GM21619 (cell line): ENCODE measurements around the gene SNX30.

Experiments used
- ATAC-seq: cut with Tn5 transposase; IDR thresholded peaks from one replicate; pipeline ENCODE4 v1.9.1; 2021; ENCODE audit not compliant: unreplicated experiment

The SNX30 gene

DNA sequence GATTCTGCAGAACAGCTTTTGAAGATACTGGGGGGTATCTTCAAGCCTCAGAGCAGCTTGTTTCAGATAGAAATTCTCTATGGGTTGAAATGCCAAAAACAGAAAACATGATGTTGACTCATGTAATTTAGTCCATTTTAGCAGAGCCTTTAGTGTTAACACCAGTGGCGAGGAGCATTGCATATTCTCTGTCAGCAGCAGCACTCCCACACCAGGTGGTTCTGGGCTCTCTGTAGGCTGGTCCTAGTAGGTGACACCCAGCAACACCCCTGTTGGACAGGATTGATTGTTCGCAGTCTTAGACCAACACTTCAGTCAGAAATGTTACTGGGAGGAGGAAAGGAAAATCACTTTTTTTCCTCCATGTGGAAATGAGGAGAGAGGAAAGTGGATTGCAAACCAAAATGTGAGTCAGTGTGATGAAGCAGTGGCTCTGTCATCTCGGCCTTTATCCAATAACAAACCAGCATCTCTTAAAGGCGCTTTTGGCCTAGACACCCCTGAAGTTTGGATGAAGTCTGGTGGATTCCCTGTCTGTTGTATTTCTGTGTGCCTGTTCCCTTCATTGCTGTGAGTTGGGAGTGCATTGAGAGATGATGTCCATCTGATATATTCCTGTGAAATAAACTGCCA lies 123.3 kb downstream of the SNX30 start:
- no peak for ATAC-seq

- ATAC-seq, result no peak
Observed at GRCh38 chr9:112878752-112879151, 128.2 kb downstream of the SNX30 start.

GRCh38 chr9:112880650-112881049 lies 130.1 kb downstream of the SNX30 start:
- no peak for ATAC-seq

GRCh38 chr9:112881331-112881730 lies 130.8 kb downstream of the SNX30 start:
- no peak for ATAC-seq

- no peak for ATAC-seq
Observed at GRCh38 chr9:112884101-112884500, 133.5 kb downstream of the SNX30 start.

GRCh38 chr9:112884721-112885120 lies 134.2 kb downstream of the SNX30 start:
- no peak for ATAC-seq

DNA sequence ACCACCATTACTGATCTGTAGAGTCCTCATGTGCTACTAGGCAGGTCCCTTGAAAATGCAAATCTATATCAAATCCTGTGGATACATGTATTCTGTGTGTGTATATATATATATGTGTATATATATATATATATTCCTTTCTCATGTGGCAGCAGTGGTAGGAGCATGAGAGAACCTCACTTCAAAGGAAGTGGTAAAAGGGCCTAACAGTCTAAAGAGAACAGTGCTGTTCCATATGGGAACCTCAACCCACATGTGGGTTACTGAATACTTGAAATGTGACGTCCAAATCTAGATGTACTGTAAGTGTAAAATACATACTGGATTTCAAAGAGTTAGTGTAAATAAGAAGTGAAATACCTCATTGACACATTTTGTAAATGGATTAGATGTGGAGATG lies 134.8 kb downstream of the SNX30 start:
- no peak for ATAC-seq

DNA sequence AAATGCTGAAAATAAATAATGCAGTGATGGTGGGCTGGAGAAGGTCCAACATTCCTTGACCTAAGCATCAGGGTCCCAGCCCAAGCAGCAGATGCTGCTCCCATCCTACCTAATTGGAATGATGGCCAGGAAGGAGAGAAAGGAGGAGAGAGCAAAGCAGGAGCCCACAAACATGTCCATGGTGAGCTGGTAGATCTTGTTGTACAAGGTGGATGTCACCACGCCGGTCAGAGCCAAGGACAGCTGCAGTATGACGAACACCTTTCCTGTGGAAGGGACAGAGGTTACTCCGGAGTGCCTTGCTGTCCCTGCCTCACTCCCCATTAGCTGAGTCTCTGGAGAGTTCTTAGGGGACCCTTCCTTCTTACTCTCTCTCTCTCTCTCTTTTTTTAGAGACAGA lies 135.8 kb downstream of the SNX30 start:
- no peak for ATAC-seq

GRCh38 chr9:112887381-112887780 lies 136.8 kb downstream of the SNX30 start:
- no peak for ATAC-seq

GRCh38 chr9:112890106-112891081 lies 139.8 kb downstream of the SNX30 start, which contains the start of gene SLC46A2:
Gene SLC46A2, minus strand, starts transcription at chr9:112890876. Its CDS starts 195 bp downstream, at chr9:112890681.
- ATAC-seq, result no peak

DNA sequence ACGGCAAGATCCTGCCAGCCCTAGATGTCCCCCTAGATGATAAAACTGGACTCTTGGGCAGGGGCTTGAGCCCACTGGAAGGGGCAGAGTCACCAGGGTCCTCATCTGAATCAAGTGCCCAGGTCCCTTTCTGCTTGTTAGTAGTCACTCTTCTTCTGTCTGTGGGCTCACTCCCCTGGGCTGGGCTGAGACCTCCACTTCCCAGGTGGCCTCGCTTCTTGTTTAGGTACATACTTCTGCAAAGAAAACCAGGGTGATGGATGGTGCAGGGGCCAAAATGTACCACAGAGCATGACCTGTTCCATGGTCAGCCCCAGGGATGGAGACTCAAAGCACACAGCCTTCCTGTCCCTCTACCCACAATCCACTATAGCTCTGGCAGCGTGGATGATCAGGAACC lies 141.0 kb downstream of the SNX30 start:
- ATAC-seq, result no peak

- no peak for ATAC-seq
Observed at GRCh38 chr9:112892981-112893380, 142.4 kb downstream of the SNX30 start.

DNA sequence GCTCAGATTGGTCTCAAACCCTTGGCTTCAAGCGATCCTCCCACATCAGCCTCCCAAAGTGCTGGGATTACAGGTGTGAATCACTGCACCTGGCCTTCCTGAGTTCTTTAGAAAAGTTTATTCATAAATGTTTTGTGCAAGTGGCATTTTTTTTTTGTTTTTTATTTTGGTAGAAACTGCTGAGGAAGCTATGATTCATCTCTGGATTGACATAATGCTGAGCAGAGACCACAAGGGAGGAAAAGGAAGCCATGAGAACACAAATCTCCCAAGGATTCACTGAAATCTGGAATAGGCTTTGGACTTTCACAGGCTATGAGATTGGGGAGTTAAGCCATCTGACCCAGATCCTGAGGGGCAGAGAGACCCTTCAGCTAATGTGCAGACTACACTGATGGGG lies 143.5 kb downstream of the SNX30 start:
- no peak for ATAC-seq

GRCh38 chr9:112894699-112895098 lies 144.1 kb downstream of the SNX30 start:
- ATAC-seq, result no peak

DNA sequence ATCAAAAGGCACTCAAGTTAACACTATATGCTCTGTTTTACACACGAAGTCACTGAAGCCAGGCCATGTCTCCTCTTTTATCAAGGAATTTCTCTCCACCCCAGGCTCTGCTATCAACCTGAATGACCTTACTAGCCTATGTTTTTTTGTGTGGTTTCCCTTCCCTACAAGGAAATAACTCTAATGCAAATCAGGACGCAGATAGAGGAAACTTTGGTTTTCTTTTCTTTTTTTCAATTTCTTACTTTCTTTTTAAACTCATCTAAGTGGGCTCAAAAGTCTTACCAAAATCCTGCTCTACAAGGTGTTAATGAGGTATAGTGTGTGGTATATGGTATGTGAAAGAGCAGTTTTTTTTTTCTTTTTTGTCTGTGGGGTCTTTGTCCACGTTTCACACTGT lies 145.6 kb downstream of the SNX30 start:
- ATAC-seq, result no peak

- ATAC-seq, result no peak
Observed at GRCh38 chr9:112898872-112899311, 148.3 kb downstream of the SNX30 start.

DNA sequence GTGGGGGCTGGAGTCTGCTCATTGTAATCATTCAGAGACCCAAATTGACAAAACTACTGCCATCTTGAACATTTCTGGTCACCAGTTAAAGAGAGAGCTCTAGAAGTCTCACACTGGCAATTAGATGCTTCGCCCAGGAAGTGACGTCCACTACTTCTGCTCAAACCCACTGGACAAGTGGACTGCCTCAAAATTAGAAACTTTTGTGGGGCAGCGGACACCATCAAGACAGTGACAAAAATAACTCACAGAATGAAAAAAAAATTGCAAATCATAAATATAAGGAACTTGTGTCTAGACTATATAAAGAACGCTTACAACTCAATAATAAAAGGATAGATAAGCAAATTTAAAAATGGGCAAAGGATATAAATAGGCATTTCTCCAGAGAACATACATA lies 149.9 kb downstream of the SNX30 start:
- ATAC-seq, result no peak

DNA sequence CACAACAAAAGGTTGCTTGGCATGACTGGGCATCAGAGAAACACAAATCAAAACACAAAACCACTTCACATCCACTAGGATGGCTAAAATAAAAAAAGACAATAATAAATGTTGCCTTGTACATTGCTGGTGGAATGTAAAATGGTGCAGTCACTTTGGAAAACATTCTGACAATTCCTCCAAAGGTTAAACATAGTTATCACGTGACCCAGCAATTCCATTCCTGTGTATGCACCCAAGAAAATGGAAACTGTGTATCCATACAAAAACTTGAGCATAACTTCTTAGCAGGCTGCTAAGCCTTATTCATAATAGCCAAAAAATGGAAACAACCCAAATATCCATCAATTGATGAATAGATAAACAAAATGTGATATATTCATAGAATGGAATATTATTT lies 150.3 kb downstream of the SNX30 start:
- no peak for ATAC-seq

DNA sequence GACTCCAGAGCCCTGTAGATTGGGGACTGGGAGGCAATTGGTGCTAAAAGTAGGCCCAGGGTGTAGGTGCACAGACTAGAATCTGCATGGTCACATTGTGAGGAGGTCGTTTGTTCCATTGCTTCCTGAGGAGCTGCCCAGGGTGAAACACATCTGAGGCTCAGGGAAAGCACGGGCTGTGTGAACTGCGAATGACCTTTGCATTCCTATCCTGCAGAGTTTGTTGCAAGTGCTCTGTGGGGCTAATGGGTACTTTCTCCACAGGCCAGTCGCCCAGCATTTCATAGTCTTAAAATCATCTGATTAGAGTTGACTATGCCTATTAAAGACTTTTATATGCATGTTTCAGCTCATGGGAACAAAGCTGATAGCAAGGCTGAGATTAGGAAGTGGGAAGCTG lies 154.5 kb downstream of the SNX30 start:
- no peak for ATAC-seq

GRCh38 chr9:112911736-112912135 lies 161.2 kb downstream of the SNX30 start:
- no peak for ATAC-seq

GRCh38 chr9:112912636-112913035 lies 162.1 kb downstream of the SNX30 start:
- no peak for ATAC-seq

DNA sequence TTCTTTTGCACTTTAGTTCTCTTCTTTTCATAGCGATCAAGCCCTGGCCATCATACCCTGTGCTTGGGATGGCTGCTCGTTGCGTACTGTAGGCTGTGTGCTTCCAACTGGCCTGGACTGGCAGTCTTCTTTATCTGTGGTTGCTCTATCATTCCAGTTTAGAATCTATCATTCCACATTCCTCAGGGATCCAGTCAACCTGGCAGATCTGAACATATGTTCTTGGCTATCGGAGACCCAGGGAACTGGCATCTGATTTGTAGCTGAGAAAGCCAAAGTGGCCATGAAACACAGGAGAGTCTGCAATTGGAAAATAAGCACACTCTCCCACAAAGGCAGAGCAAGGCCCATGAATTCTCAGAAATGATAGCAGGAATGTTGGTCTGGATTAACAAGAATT lies 162.8 kb downstream of the SNX30 start:
- ATAC-seq, result no peak
